HEK293T (cell line): ENCODE measurements around the gene OPRL1.
"Not testable (repeated sequence)": the region's sequence is repeated elsewhere in the genome, so short reads cannot be mapped to it uniquely, and the experiment has no call there.

Experiments
- BHLHE40 ChIP-seq: fragments of 450-650 bp; IDR thresholded peaks from 2 replicates; pipeline ENCODE4 v1.6.1; 2016; ENCODE audit warnings: mild to moderate bottlenecking, moderate library complexity, borderline replicate concordance
- ELF4 ChIP-seq: fragments of 450-650 bp; IDR thresholded peaks from 2 replicates; pipeline ENCODE4 v1.6.1; 2017; ENCODE audit warnings: antibody characterized with exemption
- FOXK2 ChIP-seq: fragments of 450-650 bp; IDR thresholded peaks from 2 replicates; pipeline ENCODE4 v1.6.1; 2016; ENCODE audit warnings: mild to moderate bottlenecking
- SP1 ChIP-seq: fragments of 450-650 bp; IDR thresholded peaks from 2 replicates; pipeline ENCODE4 v1.6.1; 2017
- SUZ12 ChIP-seq: fragments of 450-650 bp; IDR thresholded peaks from 2 replicates; pipeline ENCODE4 v1.6.1; 2016; ENCODE audit warnings: mild to moderate bottlenecking

DNA sequence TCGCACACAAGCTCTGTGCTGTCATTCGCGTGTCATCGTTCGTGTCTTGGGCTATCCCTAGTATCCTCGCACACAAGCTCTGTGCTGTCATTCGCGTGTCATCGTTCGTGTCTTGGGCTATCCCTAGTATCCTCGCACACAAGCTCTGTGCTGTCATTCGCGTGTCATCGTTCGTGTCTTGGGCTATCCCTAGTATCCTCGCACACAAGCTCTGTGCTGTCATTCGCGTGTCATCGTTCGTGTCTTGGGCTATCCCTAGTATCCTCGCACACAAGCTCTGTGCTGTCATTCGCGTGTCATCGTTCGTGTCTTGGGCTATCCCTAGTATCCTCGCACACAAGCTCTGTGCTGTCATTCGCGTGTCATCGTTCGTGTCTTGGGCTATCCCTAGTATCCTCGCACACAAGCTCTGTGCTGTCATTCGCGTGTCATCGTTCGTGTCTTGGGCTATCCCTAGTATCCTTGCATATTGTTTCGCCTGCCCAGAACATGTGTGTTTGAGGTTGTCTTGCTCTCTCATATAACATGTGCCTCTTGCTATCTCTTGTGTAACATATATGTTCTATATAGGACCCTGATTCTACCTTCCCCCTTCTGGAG, 7.4 kb downstream of the OPRL1 start:
- TF ChIP-seq ELF4, SUZ12, BHLHE40, SP1, FOXK2: not testable (repeated sequence)
